Epidermal melanocyte (primary cell): ENCODE results near the gene SMAD3.

Experiments
- DNase-seq: peaks from one replicate; pipeline ENCODE4 v3.0.0; 2011; ENCODE audit warnings: low spot score; ENCODE audit not compliant: insufficient read length

The SMAD3 gene

DNA sequence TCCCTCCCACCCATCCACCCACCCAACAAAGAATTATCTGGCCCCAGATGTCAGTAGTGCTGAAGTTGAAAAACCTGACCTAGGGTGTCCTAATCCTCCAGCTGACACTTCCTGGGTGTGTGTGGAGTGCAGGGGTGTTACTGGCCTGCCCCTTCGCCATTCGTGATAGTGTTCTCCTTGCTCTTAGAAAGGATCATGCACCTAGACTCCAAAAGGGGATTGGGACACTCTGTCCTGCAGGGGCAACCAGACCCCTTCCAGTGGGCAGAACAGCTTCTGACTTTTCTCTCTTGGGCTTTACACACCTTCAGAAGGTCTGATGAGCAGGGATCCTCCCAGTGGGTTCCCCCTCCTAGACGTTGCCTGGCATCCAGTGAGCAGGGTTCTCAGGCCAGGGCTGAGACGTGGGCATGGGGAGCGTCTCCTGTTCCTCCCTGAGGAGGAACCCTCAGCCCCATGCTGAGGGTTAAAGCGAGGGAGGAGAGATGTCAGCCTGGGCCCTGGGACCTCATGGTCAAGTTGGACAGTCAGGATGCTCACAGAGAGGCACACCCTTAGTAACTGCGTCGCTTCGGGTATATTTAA lies 114.1 kb downstream of the SMAD3 start:
- no peak for DNase-seq

DNA sequence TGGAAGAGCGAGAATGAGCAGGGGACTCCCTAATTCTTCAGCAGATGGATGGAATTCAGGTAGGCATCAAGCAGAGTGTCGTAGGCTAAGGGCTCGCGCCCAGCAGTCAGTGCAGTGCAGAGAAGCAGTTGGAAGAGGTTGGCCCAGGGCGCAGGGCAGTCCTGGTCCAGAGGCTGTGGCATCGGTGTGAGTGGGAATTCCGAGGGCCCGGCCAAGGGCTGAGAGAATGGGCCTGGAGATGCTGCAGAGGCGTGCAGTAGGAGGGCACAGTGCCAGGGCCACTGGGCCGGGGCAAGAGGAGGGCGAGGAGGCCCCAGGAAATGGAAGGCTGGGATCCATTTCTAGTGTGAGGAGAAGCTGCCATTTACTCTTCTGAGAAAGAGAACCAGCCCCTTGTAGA lies 114.6 kb downstream of the SMAD3 start:
- DNase-seq, result no peak

DNA sequence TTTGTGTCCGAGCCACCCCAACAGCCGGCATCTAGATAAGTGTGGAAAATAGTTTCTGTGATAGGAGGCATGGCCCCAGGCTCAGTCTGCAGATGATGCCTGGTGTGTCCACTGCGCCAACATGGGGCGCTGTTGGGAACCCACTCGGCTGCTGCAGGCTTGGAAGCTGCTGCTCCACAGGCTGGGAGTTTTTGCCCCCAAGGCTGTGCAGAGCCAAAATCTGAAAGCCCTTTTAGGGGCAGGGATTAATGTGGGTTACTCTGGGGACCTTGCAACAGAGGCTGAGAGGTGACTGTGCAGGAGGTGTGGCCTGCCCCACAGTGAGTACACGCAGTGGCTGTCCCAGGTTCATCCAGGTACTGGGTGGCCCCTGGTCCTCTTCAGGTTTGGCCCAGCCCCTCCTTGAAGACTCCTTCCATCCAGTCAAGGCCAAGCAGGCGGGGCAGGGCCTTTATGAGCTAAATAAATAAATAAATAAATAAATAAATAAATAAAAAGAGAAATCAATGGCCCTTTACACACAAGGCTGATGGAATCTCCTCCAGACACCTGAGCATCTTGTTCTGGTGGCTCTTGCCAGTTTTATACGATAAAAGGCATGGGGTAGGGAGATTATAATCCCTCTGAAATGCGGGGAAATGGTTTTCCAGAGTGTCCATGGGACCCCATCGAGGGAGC lies 115.3 kb downstream of the SMAD3 start:
- DNase-seq, result no peak

DNA sequence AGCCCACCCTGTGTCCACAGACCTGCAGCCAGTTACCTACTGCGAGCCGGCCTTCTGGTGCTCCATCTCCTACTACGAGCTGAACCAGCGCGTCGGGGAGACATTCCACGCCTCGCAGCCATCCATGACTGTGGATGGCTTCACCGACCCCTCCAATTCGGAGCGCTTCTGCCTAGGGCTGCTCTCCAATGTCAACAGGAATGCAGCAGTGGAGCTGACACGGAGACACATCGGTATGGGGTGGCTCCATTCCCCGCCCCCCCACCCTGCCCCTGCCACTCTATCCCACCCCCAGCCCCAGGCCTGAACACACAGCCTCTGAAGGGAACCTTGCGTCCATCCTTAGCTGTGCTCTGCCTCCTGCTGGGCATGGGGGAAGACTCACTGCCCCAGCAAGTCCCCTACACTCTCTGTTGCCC lies 115.8 kb downstream of the SMAD3 start:
- DNase-seq, result no peak

DNA sequence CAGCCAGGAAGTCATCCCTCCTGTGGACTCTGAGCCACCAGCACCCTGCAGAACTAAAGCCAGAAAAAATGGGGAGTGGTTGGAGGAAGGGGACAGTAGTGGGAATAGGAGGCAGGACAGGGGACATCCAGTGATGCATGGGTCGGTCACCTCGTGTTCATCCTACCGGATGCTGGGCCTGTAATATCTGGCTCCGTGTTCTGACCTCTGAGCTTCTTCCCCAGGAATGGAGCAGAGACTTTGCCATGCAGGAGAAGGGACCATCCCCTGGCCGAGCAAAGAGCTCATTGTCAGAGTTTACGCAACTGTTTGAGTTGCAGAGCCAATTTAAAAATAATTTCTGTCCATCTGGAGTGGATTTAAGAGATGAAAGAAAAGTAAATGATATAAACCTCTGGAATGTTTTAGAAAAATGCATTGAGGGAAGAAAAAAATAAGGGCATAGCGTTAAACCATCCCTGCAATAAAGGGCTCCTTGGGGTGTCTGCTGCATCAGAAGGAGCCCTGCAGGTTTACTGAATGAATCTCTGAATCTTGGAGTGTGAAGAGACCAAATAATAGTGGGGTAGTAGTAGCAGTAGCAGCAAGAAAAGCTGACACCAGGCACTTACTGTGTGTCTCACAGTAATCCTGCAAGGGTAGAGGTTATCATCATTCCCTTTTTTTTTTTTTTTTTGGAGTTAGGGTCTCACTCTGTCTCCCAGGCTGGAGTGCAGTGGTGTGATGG lies 118.2 kb downstream of the SMAD3 start:
- peak; percentile 34 for DNase-seq

DNA sequence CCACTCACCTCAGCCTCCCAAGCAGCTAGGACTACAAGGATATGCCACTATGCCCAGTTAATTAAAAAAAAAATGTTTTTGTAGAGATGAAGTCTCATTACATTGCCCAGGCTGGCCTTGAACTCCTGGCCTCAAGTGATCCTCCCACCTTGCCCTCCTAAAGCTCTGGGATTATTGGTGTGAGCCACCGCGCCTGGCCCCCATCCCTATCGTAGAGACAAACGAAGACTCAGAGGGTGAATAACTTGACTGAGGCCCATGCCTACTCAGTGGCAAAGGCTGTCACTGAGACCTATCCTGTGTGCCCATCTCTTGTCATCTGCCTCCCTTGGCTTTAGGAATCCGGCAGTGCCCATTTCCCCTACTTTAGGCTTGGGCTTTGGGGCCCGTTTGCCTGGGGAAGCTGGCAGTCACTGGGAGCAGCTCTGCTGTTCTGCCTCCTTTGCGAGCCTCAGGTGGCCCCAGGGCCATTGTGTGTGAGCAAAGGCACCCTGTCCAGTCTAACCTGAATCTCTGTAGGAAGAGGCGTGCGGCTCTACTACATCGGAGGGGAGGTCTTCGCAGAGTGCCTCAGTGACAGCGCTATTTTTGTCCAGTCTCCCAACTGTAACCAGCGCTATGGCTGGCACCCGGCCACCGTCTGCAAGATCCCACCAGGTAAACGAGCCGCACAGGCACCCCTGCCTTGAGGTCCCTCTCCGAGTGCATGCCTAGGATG lies 119.0 kb downstream of the SMAD3 start:
- no peak for DNase-seq

DNA sequence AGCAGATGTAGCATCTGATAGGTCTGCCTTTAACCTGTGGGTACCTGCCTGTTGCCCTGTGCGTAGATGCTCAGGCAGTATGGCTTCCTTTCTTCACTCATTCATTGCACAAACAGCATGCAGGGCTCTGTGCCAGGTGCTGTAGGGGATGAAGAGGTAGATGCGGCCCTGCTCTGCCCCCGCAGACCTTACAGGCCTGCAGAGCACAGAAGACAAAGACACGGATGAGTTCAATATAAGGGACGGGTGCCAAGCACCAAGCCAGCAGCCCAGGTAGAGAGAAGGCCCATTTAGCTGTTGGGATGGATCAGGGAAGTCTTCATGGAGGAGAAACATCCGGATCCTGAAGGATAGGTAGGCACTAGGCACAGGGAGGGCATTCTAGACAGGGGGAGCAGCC lies 119.6 kb downstream of the SMAD3 start:
- DNase-seq, result no peak

DNA sequence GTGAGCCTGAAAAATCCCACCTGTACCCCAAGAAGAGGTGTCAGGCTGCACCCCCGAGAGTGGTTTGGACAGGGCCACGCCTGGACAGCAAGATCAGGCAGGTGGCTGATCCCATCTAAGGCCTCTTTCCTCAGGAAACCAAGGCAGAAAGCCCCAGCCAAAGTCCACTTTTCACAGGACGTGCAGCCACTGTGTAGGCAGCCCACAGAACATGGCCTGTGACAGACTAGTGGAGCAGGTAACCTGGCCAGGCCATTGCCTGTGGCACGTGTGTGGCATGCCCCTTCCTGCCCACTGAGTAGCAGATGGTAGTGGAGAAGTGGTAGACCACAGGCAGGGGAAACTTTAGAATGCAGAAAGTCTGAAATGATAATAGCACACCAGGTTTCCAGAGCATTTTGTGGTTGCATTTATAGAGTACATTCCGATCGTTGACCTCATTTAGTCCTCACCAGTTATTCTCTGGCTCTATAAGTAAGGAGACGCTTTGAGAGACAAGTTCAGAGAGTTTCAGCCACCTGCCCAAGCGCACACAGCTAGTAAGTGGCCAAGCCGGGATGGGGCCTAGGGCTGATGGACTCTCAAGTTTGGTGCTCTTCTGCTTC lies 120.3 kb downstream of the SMAD3 start:
- DNase-seq, result no peak

DNA sequence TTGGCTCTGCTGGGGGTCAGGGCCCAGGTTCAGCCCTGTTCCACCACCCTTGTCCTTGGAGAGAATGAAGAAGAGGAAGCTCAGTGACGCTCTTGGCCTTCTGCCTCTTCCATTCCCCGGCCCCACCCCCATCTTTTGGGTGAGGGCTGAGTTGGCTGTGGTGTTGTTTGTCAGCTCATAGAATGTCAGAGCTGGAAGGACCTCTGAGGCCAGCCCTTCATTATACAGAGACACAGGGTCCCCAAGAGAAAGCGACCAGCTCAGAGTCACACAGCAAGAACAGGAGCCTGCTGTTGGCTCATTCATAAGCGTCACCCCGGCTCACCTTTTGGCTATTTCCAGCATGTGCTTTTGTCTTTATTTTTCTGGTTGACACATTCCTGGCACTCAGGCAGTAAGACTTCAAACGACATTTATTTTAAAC lies 120.8 kb downstream of the SMAD3 start:
- DNase-seq, result no peak

DNA sequence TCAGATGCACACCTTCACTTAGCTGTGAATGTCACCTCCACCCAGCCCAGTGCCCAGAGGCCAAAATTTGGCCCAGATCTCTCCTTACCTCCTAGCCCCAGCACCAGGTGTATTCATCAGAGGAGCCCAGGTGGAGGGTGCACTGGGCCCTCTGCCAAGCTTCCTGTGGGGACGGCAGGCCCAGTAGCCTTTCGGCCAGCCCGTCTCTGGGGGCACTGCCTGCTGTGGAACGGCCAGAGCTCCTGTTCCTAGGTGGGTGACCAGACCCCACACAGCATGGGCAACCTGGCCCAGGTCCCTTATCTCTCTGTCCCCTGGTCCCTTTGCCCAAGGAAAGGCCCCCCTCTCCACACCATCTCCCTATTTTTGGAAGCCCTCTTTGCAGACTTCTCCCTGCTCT lies 121.3 kb downstream of the SMAD3 start:
- no peak for DNase-seq

DNA sequence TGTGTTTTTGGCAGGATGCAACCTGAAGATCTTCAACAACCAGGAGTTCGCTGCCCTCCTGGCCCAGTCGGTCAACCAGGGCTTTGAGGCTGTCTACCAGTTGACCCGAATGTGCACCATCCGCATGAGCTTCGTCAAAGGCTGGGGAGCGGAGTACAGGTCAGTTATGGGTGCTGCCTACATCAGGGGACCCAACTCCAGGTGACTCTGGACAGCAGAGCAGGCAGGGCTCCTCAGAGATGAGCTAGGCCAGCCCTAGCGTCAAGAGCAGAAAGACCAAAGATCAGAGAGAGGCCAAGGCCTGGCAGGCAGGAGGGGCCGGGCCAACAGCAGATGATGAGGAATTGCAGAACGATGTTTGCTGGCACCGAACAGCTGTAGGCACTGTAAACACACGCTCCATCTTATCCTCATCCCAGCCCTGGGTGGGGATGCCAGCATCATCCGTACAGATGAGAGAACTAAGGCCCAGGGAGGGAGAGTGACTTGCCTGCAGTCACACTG lies 122.0 kb downstream of the SMAD3 start:
- DNase-seq, result no peak

DNA sequence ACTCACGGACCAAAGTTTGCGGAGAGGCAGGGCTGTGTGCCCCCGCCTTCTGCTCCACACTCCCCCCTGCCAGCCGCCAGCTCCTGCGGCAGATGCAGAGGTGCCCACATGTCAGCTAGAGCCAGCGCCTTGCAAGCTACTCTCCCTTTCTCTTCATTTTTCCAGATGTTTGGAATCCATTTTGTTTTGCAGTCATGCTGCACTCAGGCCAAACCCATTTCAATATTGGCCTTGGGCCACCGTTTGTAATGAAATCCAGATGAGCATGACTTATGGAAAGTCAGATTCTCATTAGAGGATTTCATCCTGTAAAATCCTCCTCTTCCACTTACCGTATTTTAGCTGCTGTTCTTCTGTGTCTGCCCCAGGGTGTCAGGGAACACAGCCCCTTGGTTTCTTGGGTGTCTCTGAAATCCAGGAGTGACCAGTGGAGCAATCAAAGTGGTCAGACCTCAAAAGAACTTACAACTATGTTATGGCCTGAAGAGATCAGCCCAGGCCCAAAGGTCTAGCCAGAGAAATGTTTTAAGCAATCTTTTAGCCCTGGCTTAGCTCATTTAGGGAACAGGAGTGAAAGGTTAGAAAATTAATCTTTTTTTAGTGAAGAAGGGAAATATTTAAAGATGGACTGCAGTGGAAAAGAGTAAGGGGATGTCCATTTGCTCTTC lies 123.3 kb downstream of the SMAD3 start:
- DNase-seq, result no peak

DNA sequence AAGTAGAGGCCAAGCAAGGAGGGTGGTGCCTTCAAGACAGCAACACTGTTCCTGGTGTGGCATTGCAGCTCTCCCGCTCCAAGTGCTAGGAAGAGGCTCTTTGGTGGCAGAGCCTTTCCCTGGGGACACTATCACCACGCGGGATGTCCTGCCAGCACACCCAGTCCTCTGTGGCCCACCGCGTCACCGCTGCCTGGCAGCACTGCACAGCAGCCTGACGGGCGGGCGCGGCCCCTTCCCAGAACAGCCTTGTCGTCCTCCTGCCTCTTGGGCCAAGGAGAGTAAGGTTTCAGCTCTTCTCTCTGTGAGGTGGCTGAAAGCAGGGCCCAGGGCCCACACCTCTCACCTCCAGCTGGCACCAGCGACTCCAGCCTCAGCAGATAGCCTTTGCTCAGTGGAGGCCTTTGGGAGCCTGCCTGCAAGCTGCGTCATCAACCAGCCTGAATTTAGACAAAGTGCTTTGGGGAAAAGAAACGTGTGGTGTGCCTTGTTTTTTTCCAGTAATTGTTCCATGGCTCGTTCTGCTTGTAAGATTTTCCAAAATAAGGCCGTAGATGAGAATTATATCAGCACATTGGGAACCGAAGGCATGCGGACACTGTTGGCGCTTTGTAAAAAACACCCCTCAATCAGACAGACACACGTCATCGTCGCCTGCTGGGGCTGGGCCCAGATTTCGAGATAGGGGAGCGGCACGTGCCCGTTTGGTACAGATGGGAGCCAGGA lies 124.1 kb downstream of the SMAD3 start:
- DNase-seq, result no peak

DNA sequence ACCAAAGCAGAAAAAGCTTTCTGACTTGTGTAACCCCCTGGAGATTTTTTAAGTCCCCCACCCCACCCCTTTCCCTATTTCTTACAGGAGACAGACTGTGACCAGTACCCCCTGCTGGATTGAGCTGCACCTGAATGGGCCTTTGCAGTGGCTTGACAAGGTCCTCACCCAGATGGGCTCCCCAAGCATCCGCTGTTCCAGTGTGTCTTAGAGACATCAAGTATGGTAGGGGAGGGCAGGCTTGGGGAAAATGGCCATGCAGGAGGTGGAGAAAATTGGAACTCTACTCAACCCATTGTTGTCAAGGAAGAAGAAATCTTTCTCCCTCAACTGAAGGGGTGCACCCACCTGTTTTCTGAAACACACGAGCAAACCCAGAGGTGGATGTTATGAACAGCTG lies 124.9 kb downstream of the SMAD3 start:
- DNase-seq, result no peak

DNA sequence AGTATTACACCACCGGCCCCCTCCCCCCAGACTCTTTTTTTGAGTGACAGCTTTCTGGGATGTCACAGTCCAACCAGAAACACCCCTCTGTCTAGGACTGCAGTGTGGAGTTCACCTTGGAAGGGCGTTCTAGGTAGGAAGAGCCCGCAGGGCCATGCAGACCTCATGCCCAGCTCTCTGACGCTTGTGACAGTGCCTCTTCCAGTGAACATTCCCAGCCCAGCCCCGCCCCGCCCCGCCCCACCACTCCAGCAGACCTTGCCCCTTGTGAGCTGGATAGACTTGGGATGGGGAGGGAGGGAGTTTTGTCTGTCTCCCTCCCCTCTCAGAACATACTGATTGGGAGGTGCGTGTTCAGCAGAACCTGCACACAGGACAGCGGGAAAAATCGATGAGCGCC lies 125.4 kb downstream of the SMAD3 start:
- no peak for DNase-seq

DNA sequence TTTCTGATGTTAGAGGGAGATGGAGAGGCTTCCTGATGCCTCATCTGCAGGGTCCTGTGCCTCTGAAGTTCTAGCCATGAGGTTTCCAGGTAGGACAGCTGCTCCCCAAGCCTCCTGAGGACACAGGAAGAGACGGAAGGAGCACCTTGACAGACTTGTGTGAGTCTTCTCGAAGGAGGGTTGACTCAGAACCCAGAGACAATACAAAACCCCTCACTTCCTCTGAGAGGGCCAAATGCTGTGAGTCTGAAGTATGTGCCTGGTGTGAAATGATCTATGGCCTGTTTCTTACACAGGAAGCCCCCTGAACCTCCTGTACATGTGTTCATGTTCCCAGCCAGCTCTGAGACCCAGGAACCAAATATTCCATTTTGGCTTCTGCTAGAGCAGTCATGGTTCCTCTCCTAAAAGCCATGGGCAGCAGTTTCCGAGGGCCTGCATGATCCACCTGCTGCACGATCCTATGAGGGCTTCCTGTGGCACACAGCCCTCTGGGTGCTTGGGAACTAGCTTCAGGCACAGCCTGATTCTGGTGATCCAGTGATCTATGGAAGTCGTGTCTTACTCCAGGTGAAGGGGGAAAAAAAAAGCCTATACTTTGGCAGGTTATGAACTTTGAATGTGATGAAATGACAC lies 126.9 kb downstream of the SMAD3 start:
- DNase-seq, result no peak

DNA sequence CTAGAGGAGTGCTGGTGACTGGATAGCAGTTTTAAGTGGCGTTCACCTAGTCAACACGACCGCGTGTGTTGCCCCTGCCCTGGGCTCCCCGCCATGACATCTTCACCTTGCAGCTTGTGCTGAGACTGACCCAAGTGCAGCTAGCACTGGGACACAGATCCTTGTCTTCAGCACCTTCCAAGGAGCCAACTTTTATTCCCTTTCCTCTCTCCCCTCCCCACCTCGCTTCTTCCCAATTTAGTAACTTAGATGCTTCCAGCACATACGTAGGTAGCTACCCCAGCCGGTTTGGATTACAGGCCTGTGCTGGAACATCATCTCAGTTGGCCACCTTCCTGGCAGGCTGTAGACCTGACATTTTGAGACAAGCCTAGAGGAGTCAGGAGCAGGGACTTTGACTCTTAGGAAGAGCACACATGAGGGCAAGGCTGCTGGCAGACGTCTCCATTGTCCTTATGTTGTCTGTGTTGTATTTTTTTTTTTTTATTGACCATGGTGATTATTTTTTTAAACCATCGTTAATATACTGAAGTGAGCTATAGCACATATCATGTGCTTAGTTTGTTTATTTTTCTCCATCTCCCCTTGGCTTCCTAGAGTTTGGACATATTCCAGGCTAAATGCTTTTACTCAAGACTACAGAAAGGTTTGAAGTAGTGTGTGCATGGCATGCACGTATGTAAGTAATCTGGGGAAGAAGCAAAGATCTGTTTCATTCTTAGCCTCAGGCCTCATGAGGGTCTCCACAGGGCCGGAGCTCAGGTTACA lies 128.0 kb downstream of the SMAD3 start:
- DNase-seq, result no peak

DNA sequence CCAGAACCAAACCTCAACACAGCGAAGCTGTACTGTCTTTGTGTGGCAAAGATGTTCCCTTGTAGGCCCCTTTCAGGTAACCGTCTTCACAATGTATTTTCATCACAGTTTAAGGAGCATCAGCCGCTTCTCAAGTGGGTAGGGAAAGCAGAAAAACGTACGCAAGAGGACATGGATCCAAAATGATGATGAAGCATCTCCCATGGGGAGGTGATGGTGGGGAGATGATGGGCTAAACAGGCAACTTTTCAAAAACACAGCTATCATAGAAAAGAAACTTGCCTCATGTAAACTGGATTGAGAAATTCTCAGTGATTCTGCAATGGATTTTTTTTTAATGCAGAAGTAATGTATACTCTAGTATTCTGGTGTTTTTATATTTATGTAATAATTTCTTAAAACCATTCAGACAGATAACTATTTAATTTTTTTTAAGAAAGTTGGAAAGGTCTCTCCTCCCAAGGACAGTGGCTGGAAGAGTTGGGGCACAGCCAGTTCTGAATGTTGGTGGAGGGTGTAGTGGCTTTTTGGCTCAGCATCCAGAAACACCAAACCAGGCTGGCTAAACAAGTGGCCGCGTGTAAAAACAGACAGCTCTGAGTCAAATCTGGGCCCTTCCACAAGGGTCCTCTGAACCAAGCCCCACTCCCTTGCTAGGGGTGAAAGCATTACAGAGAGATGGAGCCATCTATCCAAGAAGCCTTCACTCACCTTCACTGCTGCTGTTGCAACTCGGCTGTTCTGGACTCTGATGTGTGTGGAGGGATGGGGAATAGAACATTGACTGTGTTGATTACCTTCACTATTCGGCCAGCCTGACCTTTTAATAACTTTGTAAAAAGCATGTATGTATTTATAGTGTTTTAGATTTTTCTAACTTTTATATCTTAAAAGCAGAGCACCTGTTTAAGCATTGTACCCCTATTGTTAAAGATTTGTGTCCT lies 129.0 kb downstream of the SMAD3 start:
- DNase-seq, result no peak
